H9 (cell line): Measurements from ENCODE around the gene MEMO1. TPM values are rescaled to one million over a fixed set of nuclear protein-coding genes. Genes with fewer than 3 reads are reported as not detected.

Source experiments
- DNase-seq: peaks from one replicate; pipeline ENCODE4 v3.0.0-alpha.2; 2017
- H2AFZ ChIP-seq: one replicate; pipeline ENCODE4 v1.6.1; 2013; ENCODE audit warnings: mild to moderate bottlenecking, low read length, control low read depth, moderate library complexity
- H2AK5ac ChIP-seq: 2 replicates; pipeline ENCODE4 v1.6.1; 2013; ENCODE audit warnings: low read length, control low read depth, mixed read lengths; ENCODE audit not compliant: insufficient read length
- H2BK120ac ChIP-seq: one replicate; pipeline ENCODE4 v1.6.1; 2013; ENCODE audit warnings: low read depth, mild to moderate bottlenecking, low read length, control low read depth, inconsistent platforms; ENCODE audit not compliant: poor library complexity, severe bottlenecking
- H2BK12ac ChIP-seq: 2 replicates; pipeline ENCODE4 v1.6.1; 2013; ENCODE audit warnings: low read length, control low read depth, mixed read lengths, low read depth; ENCODE audit not compliant: insufficient read length
- H2BK15ac ChIP-seq: 2 replicates; pipeline ENCODE4 v1.6.1; 2013; ENCODE audit warnings: low read depth, low read length, control low read depth
- H2BK20ac ChIP-seq: one replicate; pipeline ENCODE4 v1.6.1; 2013; ENCODE audit warnings: low read depth, mild to moderate bottlenecking, low read length, control low read depth, inconsistent platforms; ENCODE audit not compliant: poor library complexity, severe bottlenecking
- H2BK5ac ChIP-seq: 2 replicates; pipeline ENCODE4 v1.6.1; 2013; ENCODE audit warnings: low read length, control low read depth, mixed read lengths; ENCODE audit not compliant: insufficient read length
- H3K14ac ChIP-seq: 2 replicates; pipeline ENCODE4 v1.6.1; 2013; ENCODE audit warnings: low read length, control low read depth; ENCODE audit not compliant: insufficient read depth
- H3K18ac ChIP-seq: 2 replicates; pipeline ENCODE4 v1.6.1; 2013; ENCODE audit warnings: low read depth, mild to moderate bottlenecking, mixed read lengths, low read length, control low read depth; ENCODE audit not compliant: insufficient read length
- H3K23ac ChIP-seq: 2 replicates; pipeline ENCODE4 v1.6.1; 2013; ENCODE audit warnings: low read length, control low read depth, mixed read lengths, low read depth; ENCODE audit not compliant: insufficient read length
- H3K23me2 ChIP-seq: 2 replicates; pipeline ENCODE4 v1.6.1; 2013; ENCODE audit warnings: low read depth, mild to moderate bottlenecking, mixed read lengths, low read length, control low read depth; ENCODE audit not compliant: insufficient read length, poor library complexity, severe bottlenecking
- H3K27ac ChIP-seq: 2 replicates; pipeline ENCODE4 v1.5.1; 2013; ENCODE audit warnings: low read length, control low read depth, mixed read lengths, low read depth; ENCODE audit not compliant: insufficient read length
- H3K27me3 ChIP-seq: 2 replicates; pipeline ENCODE4 v1.6.1; 2013; ENCODE audit warnings: low read length, control low read depth, inconsistent platforms; ENCODE audit not compliant: insufficient read depth
- H3K4ac ChIP-seq: 2 replicates; pipeline ENCODE4 v1.6.1; 2013; ENCODE audit warnings: low read depth, mild to moderate bottlenecking, control low read depth, inconsistent platforms, low read length, moderate library complexity
- H3K4me1 ChIP-seq: 2 replicates; pipeline ENCODE4 v1.6.1; 2013; ENCODE audit warnings: low read length, control low read depth, inconsistent platforms; ENCODE audit not compliant: insufficient read depth
- H3K4me2 ChIP-seq: 2 replicates; pipeline ENCODE4 v1.6.1; 2013; ENCODE audit warnings: low read length, control low read depth, mixed read lengths; ENCODE audit not compliant: insufficient read length, insufficient read depth
- H3K56ac ChIP-seq: 2 replicates; pipeline ENCODE4 v1.6.1; 2013; ENCODE audit warnings: low read depth, mild to moderate bottlenecking, mixed read lengths, low read length, control low read depth; ENCODE audit not compliant: insufficient read length
- H3K79me1 ChIP-seq: 2 replicates; pipeline ENCODE4 v1.6.1; 2013; ENCODE audit warnings: low read depth, mild to moderate bottlenecking, moderate library complexity, low read length, control low read depth, inconsistent platforms; ENCODE audit not compliant: insufficient read depth, poor library complexity, severe bottlenecking
- H3K79me2 ChIP-seq: 2 replicates; pipeline ENCODE4 v1.6.1; 2013; ENCODE audit warnings: low read length, control low read depth, inconsistent platforms; ENCODE audit not compliant: insufficient read depth
- H3K9ac ChIP-seq: 2 replicates; pipeline ENCODE4 v1.6.1; 2013; ENCODE audit warnings: low read length, control low read depth, mixed read lengths; ENCODE audit not compliant: insufficient read length; ENCODE audit errors: extremely low read depth
- H3K9me3 ChIP-seq: one replicate; pipeline ENCODE4 v1.6.1; 2013; ENCODE audit warnings: low read depth, low read length, inconsistent platforms; ENCODE audit not compliant: control insufficient read depth
- H3T11ph ChIP-seq: one replicate; pipeline ENCODE4 v1.6.1; 2013; ENCODE audit warnings: mild to moderate bottlenecking, low read length, control low read depth, inconsistent platforms
- H4K20me1 ChIP-seq: one replicate; pipeline ENCODE4 v1.6.1; 2013; ENCODE audit not compliant: control insufficient read depth, insufficient read length, insufficient read depth
- H4K5ac ChIP-seq: 2 replicates; pipeline ENCODE4 v1.6.1; 2013; ENCODE audit warnings: low read depth, mild to moderate bottlenecking, mixed read lengths, low read length, control low read depth; ENCODE audit not compliant: insufficient read length
- H4K8ac ChIP-seq: replicated peaks from 2 replicates; pipeline ENCODE4 v1.6.1; 2013; ENCODE audit warnings: low read length, control low read depth, mixed read lengths, low read depth; ENCODE audit not compliant: insufficient read length
- H4K91ac ChIP-seq: 2 replicates; pipeline ENCODE4 v1.6.1; 2013; ENCODE audit warnings: low read depth, mild to moderate bottlenecking, moderate library complexity, mixed read lengths, low read length, control low read depth; ENCODE audit not compliant: insufficient read length
- H3K27ac Mint-ChIP-seq, 3 experiments: 2 replicates in 2 of 3; 3 replicates in 1 of 3; pipeline ENCODE4 v1.8.0; 2020 to 2021; ENCODE audit warnings: mixed read lengths in 3 of 3, mild to moderate bottlenecking in 1 of 3, moderate library complexity in 1 of 3
- H3K27me3 Mint-ChIP-seq: 2 replicates; pipeline ENCODE4 v1.8.0; 2021; ENCODE audit warnings: low read depth, mild to moderate bottlenecking, moderate library complexity, mixed read lengths
- H3K36me3 Mint-ChIP-seq, 3 experiments: 2 replicates in 2 of 3; 3 replicates in 1 of 3; pipeline ENCODE4 v1.8.0; 2020 to 2021; ENCODE audit warnings: low read depth in 3 of 3, mixed read lengths in 3 of 3; ENCODE audit not compliant: insufficient read depth in 1 of 3
- H3K4me1 Mint-ChIP-seq, 2 experiments: 2 replicates each; pipeline ENCODE4 v1.8.0; 2020; ENCODE audit warnings: mixed read lengths in 2 of 2
- H3K4me3 Mint-ChIP-seq, 2 experiments: 2 replicates in 1 of 2; 3 replicates in 1 of 2; pipeline ENCODE4 v1.8.0; 2020 to 2021; ENCODE audit warnings: mild to moderate bottlenecking in 2 of 2, mixed read lengths in 2 of 2, moderate library complexity in 1 of 2
- H3K9me3 Mint-ChIP-seq, 2 experiments: 2 replicates in 1 of 2; 3 replicates in 1 of 2; pipeline ENCODE4 v1.8.0; 2020; ENCODE audit warnings: mild to moderate bottlenecking in 2 of 2, mixed read lengths in 2 of 2, moderate library complexity in 1 of 2
- CTCF ChIP-seq: fragments of 200-600 bp; sonication (generic); conservative IDR thresholded peaks from 3 replicates; pipeline ENCODE4 v1.8.0; 2021; ENCODE audit warnings: antibody characterized with exemption, mild to moderate bottlenecking
- WGBS: extraction: QIAGEN DNeasy Blood & Tissue Kit; methylation state at CpG from one replicate; pipeline ENCODE4 v1.1.7; 2013; ENCODE audit warnings: missing lambda C conversion rate, low lambda C conversion rate, mixed read lengths; ENCODE audit not compliant: insufficient read length; ENCODE audit errors: extremely low coverage; 5-methylcytosine and 5-hydroxymethylcytosine counted together
- total RNA-seq: library from RNA; stranded (reverse); gene quantifications from 2 replicates; pipeline ENCODE4 v1.2.1, GENCODE V29; 2021

MEMO1 gene
- total RNA-seq, 1 experiment from 2014 or later: 49.4 TPM

DNA sequence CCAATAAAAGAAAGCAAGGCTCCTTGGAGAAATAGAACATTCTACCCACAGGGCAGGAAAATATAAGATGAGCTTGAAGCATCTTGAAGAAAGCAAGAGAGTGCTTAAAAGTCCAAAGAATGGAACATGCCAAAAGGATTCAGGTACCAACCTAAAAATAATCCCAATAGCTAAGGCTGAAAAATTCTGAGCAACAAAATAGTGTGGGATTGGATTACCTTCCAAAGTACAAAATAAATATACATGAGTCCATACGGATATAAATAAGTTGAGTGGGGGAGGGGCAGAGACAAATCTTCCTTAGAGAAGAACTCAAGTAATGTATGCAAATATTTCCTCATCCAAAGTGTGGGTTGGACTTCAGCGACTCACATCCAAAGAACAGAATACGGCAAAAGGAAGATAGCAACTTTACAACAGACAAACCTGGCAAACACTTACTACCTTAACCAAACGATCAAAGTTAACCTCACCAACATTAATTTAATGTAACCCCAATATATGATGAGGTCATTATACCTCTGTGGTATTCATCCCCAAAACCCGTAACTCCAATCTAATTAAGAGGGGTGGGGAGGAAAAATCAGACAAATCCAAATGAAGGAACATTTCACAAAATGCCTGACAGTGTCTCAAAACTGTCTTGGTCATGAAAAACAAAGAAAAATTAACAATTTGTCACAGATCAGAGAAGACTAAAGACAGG lies 26.9 kb downstream of the MEMO1 start:
- Mint-ChIP-seq H3K4me1 (peaks cover 12 to 14% of the 10 kb centered on the region in 2 experiments), H3K27me3 (no peaks in the 10 kb centered on the region), H3K36me3 (peaks cover 0 to 2% (median 0%) of the 10 kb centered on the region in 3 experiments; a peak in 2 of 7 replicates), H3K9me3 (no peaks in the 10 kb centered on the region), H3K4me3 (no peak overlapping the region), H3K27ac (peak overlapping the region in 1 of 3 experiments; percentile 5; a peak in 1 of 7 replicates)
- Histone ChIP-seq H3K23ac (no peak overlapping the region), H3K9me3 (no peaks in the 10 kb centered on the region), H3K27ac (no peak overlapping the region), H2BK120ac (no peak overlapping the region), H2AK5ac (no peak overlapping the region), H2BK12ac (no peak overlapping the region), H3K18ac (no peak overlapping the region), H3K27me3 (no peaks in the 10 kb centered on the region), H3K4ac (no peak overlapping the region), H2AFZ (no peak overlapping the region), H2BK20ac (no peak overlapping the region), H4K91ac (no peak overlapping the region), H3T11ph (no peak overlapping the region), H3K79me2 (peaks cover 3% of the 10 kb centered on the region; the same call in 1 of the 2 replicates), H3K14ac (no peak overlapping the region), H3K23me2 (no peaks in the 10 kb centered on the region), H4K5ac (no peak overlapping the region), H3K9ac (no peak overlapping the region), H3K79me1 (peaks cover 12% of the 10 kb centered on the region), H4K8ac (no peak overlapping the region), H3K4me2 (no peak overlapping the region), H4K20me1 (no peaks in the 10 kb centered on the region), H3K4me1 (peaks cover 3% of the 10 kb centered on the region; the same call in 1 of the 2 replicates), H2BK15ac (no peak overlapping the region), H2BK5ac (no peak overlapping the region), H3K56ac (no peak overlapping the region)
- no peak for TF ChIP-seq CTCF
- DNase-seq: no peak
- no CpG with 5 or more reads among the region's 5 CpGs for WGBS
